Measurements from ENCODE around the gene SAMM50.

The SAMM50 gene

GRCh38 chr22:43969021-43969878 is 14.0 kb downstream of the SAMM50 start:
- H3K27ac ChIP-seq (ENCODE audit: poor library complexity, severe bottlenecking) = no peak overlapping the region
- no peaks in the 10 kb centered on the region for H3K4me1 ChIP-seq (ENCODE audit: insufficient read depth, poor library complexity, severe bottlenecking)
- no peak overlapping the region for H3K4me3 ChIP-seq (ENCODE audit: severe bottlenecking)
- H3K9me3 ChIP-seq (ENCODE audit: severe bottlenecking) = no peaks in the 10 kb centered on the region
- no peak for ATAC-seq (ENCODE audit: low read depth)
- no peak for DNase-seq (ENCODE audit: low spot score)
- peaks cover 71% of the 10 kb centered on the region for H3K36me3 ChIP-seq (ENCODE audit: low read depth)
- no peaks in the 10 kb centered on the region for H3K27me3 ChIP-seq (ENCODE audit: insufficient read depth, poor library complexity, severe bottlenecking)
- no peak for TF ChIP-seq CTCF (IDR thresholded peaks at IDR 0.05; ENCODE audit: poor library complexity, severe bottlenecking)

GRCh38 chr22:43969989-43970755 is 14.9 kb downstream of the SAMM50 start:
- Histone ChIP-seq H3K4me1 (ENCODE audit: insufficient read depth, poor library complexity, severe bottlenecking) (no peaks in the 10 kb centered on the region), H3K4me3 (ENCODE audit: severe bottlenecking) (no peak overlapping the region), H3K36me3 (ENCODE audit: low read depth) (peaks cover 70% of the 10 kb centered on the region), H3K27me3 (ENCODE audit: insufficient read depth, poor library complexity, severe bottlenecking) (no peaks in the 10 kb centered on the region), H3K9me3 (ENCODE audit: severe bottlenecking) (no peaks in the 10 kb centered on the region), H3K27ac (ENCODE audit: poor library complexity, severe bottlenecking) (no peak overlapping the region)
- DNase-seq (ENCODE audit: low spot score) = no peak
- ATAC-seq (ENCODE audit: low read depth) = no peak
- no peak for TF ChIP-seq CTCF (IDR thresholded peaks at IDR 0.05; ENCODE audit: poor library complexity, severe bottlenecking)

DNA sequence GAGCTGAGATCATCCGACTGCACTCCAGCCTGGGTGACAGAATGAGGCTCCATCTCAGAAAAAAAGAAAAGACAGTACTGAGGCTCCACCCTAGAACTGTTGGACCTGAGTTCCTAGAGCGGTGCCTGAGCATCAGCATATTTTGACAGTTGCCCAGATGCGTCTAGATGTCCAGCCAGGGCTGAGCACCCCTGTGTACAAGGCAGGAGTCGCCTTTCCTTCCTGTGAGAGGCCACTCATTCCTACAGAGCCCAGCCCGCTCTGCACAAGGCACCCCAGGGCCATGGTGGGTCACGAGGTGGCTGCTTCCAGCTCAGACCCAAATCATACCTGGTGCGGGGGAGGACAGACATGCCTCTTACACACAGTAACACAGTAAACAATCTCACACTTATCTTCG is 15.9 kb downstream of the SAMM50 start:
- Histone ChIP-seq H3K4me1 (ENCODE audit: insufficient read depth, poor library complexity, severe bottlenecking) (no peaks in the 10 kb centered on the region), H3K4me3 (ENCODE audit: severe bottlenecking) (no peak overlapping the region), H3K36me3 (ENCODE audit: low read depth) (peaks cover 68% of the 10 kb centered on the region), H3K27ac (ENCODE audit: poor library complexity, severe bottlenecking) (no peak overlapping the region), H3K9me3 (ENCODE audit: severe bottlenecking) (no peaks in the 10 kb centered on the region), H3K27me3 (ENCODE audit: insufficient read depth, poor library complexity, severe bottlenecking) (no peaks in the 10 kb centered on the region)
- DNase-seq (ENCODE audit: low spot score) = no peak
- no peak for ATAC-seq (ENCODE audit: low read depth)
- no peak for TF ChIP-seq CTCF (IDR thresholded peaks at IDR 0.05; ENCODE audit: poor library complexity, severe bottlenecking)

GRCh38 chr22:43972931-43973462 is 17.8 kb downstream of the SAMM50 start:
- no peak overlapping the region for H3K4me3 ChIP-seq (ENCODE audit: severe bottlenecking)
- H3K27me3 ChIP-seq (ENCODE audit: insufficient read depth, poor library complexity, severe bottlenecking) = no peaks in the 10 kb centered on the region
- peaks cover 71% of the 10 kb centered on the region for H3K36me3 ChIP-seq (ENCODE audit: low read depth)
- no peak for TF ChIP-seq CTCF (IDR thresholded peaks at IDR 0.05; ENCODE audit: poor library complexity, severe bottlenecking)
- H3K4me1 ChIP-seq (ENCODE audit: insufficient read depth, poor library complexity, severe bottlenecking) = no peaks in the 10 kb centered on the region
- no peak for ATAC-seq (ENCODE audit: low read depth)
- H3K9me3 ChIP-seq (ENCODE audit: severe bottlenecking) = no peaks in the 10 kb centered on the region
- no peak for DNase-seq (ENCODE audit: low spot score)
- H3K27ac ChIP-seq (ENCODE audit: poor library complexity, severe bottlenecking) = no peak overlapping the region
